Activated CD4-positive, alpha-beta T cell treated with anti-CD3 and anti-CD28 coated beads, Interleukin-2, amount 10 ng/mL, durations not matched to agents 24 days and 14 days (primary cell): Measurements from ENCODE around the gene LENG8. TPM values are rescaled to one million over a fixed set of nuclear protein-coding genes. Genes with fewer than 3 reads are reported as not detected.
"Not testable (repeated sequence)": the region's sequence is repeated elsewhere in the genome, so short reads cannot be mapped to it uniquely, and the experiment has no call there.

Experiments
- DNase-seq: peaks from one replicate; pipeline ENCODE4 v3.0.0; 2022
- H3K27ac Mint-ChIP-seq: one replicate; pipeline ENCODE4 v1.8.0; 2022; ENCODE audit warnings: mild to moderate bottlenecking, mixed read lengths
- H3K27me3 Mint-ChIP-seq: one replicate; pipeline ENCODE4 v1.8.0; 2022; ENCODE audit warnings: mixed read lengths
- H3K36me3 Mint-ChIP-seq: one replicate; pipeline ENCODE4 v1.8.0; 2022; ENCODE audit warnings: low read depth, mild to moderate bottlenecking, mixed read lengths
- H3K4me1 Mint-ChIP-seq: one replicate; pipeline ENCODE4 v1.8.0; 2021; ENCODE audit warnings: mixed read lengths
- H3K4me3 Mint-ChIP-seq: one replicate; pipeline ENCODE4 v1.8.0; 2022; ENCODE audit warnings: mild to moderate bottlenecking, moderate library complexity, mixed read lengths
- H3K9me3 Mint-ChIP-seq: one replicate; pipeline ENCODE4 v1.8.0; 2021; ENCODE audit warnings: mixed read lengths
- intact Hi-C: fragments of 100-400 bp; cut with micrococcal nuclease; formaldehyde crosslinking; loops from one replicate; pipeline ENCODE4 v1.15.1; 2023
- total RNA-seq: library from RNA; stranded (reverse); gene quantifications from 2 replicates; pipeline ENCODE4 v1.2.3, GENCODE V29; 2022

Gene LENG8
- total RNA-seq, 1 donor from 2014 or later = 214 TPM

DNA sequence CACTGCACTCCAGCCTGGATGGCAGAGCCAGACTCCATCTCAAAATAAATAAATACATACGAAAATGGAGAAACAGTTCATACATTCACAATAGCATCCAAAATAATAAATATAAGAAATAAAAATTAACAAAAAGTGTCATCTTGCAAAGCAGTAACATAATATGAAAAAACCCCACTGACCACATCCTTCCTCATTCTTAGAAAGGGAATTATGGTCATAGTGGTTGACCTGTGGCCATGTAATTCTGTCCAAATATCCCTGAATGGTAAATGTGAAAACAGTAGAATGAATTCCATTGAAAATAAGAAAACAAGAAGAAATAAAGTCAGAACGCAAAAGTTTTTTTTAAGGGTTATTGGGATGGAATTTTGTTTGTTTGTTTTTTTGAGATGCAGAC lies 31.1 kb downstream of the LENG8 start:
- Mint-ChIP-seq H3K4me3 (no peak overlapping the region), H3K9me3 (no peaks in the 10 kb centered on the region), H3K4me1 (peaks cover 6% of the 10 kb centered on the region), H3K27ac (no peak overlapping the region), H3K36me3 (no peaks in the 10 kb centered on the region), H3K27me3 (peaks cover 25% of the 10 kb centered on the region)
- intact Hi-C loops = loop anchor here (5.0 kb wide), 1 partner anchor 42 kb away; no protein-coding TSS in a partner anchor
- DNase-seq = no peak

DNA sequence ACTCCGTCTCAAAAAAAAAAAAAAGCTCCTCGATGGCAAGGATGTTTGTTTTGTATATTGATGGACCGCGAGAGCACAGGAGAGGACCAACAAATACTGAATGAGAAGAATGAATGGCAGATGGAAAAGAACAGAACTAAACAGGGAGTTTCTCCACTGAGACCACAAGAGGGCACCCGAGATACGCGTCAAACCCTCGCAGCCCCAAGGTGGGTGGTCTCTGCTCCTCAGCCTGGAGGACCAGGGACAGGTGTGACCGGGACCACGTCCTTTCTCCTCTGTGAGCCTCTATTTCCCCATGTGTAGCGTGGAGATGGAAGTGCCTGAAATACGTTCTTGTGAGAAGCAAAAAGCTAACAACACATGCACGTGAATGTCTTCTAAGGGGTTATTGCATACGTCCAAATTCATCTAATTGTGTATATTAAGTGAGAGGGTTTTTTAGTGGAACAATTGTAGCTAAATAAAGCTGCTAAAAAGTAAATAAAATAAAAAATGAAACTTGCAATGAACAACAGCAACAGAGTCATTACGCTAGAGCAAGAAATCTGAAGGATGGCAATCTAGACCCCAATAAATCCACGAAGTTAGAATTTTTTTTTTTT lies 32.4 kb downstream of the LENG8 start:
- peak; percentile 84 for DNase-seq
- Mint-ChIP-seq H3K4me3 (no peak overlapping the region), H3K4me1 (peaks cover 8% of the 10 kb centered on the region), H3K36me3 (no peaks in the 10 kb centered on the region), H3K27ac (no peak overlapping the region), H3K9me3 (no peaks in the 10 kb centered on the region), H3K27me3 (peaks cover 24% of the 10 kb centered on the region)
- intact Hi-C loops = loop anchor here (1.0 to 5.0 kb wide), 2 partner anchors 41 to 195 kb away; no protein-coding TSS in a partner anchor

DNA sequence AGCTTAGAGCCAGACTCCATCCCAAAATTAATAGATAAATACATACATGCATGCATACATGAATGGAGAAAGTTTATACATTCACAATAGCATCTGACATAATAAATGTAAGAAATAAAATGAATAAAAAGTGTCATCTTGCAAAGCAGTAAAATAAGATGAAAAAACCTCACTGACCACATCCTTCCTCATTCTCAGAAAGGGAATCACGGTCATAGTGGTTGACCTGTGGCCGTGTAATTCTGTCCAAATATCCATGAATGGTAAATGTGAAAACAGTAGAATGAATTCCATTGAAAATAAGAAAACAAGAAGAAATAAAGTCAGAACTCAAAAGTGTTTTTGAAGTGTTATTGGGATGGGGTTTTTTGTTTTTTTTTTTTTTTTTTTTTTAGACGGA lies 33.9 kb downstream of the LENG8 start:
- DNase-seq = no peak
- H3K4me1 Mint-ChIP-seq = peaks cover 8% of the 10 kb centered on the region
- no peaks in the 10 kb centered on the region for H3K9me3 Mint-ChIP-seq
- H3K27me3 Mint-ChIP-seq = peaks cover 16% of the 10 kb centered on the region
- no peak overlapping the region for H3K27ac Mint-ChIP-seq
- intact Hi-C loops = loop anchor here (5.0 kb wide), 1 partner anchor 39 kb away; no protein-coding TSS in a partner anchor
- H3K4me3 Mint-ChIP-seq = no peak overlapping the region
- no peaks in the 10 kb centered on the region for H3K36me3 Mint-ChIP-seq

DNA sequence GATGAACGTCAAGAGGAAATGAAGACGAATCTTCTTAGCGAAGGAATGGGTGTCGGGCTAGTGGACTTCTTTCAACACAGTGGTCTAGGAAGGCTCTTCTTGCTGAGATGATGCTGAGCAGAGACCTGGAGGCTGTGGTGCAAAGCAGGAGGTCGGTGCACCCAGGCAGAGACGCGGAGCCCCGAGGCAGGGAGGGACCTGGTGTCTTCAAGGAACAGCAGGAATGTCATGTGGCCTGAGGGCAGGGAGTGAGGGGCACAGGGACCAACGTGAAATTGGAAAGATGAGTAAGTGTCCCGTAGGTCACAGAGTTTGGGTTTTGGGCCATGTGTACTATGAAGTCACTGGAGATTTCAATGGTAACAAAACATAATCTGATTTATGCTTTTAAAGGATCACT lies 35.5 kb downstream of the LENG8 start:
- Mint-ChIP-seq H3K4me3 (no peak overlapping the region), H3K27me3 (peaks cover 17% of the 10 kb centered on the region), H3K36me3 (no peaks in the 10 kb centered on the region), H3K27ac (no peak overlapping the region), H3K9me3 (no peaks in the 10 kb centered on the region), H3K4me1 (peaks cover 8% of the 10 kb centered on the region)
- intact Hi-C loops = loop anchor here (5.0 kb wide), 1 partner anchor 38 kb away; no protein-coding TSS in a partner anchor
- DNase-seq = no peak

DNA sequence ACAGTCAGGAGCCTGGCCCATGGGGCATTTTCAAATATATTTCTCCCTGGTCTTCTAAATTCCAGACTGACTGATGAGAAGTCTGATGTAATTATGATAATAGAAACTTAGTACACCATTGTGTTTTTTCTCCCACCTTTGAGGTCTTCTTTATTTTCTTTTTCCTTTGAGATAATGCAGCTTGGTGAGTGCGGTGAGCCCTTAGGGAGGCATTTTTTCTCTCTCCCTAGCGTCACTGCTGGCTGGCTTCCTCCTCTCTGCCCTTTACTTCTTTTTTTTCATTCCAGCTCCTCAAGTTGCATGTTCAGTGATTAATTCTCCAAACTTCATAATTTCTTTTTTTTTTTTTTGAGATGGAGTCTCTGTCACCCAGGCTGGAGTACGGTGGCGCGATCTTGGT lies 36.9 kb downstream of the LENG8 start:
- intact Hi-C loops = no loop called here
- no peaks in the 10 kb centered on the region for H3K9me3 Mint-ChIP-seq
- no peak for DNase-seq
- H3K27me3 Mint-ChIP-seq = peaks cover 21% of the 10 kb centered on the region
- H3K4me3 Mint-ChIP-seq = no peak overlapping the region
- H3K27ac Mint-ChIP-seq = no peak overlapping the region
- no peaks in the 10 kb centered on the region for H3K36me3 Mint-ChIP-seq
- H3K4me1 Mint-ChIP-seq = peaks cover 8% of the 10 kb centered on the region

DNA sequence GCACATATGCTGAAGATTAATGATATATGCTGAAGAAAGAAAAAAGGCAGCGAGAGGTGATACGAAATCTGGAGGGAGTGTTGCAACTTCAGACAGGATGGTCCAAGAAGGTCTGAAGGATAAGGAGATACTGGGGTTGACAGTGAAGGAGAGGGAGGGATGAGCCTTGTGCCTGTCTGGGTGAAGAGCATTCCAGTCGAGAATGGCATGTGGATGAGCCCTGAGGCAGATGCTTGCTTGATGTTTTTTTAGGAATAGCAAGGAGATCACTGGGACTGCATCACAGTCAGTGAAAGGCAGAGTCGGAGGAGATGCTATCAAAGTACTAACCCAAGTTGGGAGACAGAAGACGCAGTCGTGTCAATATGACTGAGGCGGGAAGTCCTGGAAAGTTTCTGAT lies 40.3 kb downstream of the LENG8 start:
- intact Hi-C loops = no loop called here

DNA sequence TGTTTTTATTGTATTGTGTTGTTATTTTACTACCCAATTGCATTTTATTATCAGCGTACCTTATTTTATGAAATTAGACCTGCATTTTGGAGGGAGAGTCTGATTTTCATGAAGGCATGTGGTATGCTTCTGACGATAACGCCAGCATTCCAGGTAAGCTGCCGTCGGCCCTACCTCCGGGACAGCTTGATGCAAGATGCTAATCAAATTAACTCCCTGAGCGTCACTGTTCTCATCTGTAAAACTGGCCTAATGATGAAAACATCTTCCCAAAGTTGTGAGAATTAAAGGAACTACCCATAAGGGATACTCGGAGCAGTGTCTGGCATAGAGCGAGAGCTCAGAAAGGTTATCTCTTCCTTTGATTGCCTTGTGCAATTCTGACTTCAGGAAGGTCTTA lies 40.8 kb downstream of the LENG8 start:
- Mint-ChIP-seq H3K4me1 (peaks cover 1% of the 10 kb centered on the region), H3K4me3 (no peak overlapping the region), H3K36me3 (no peaks in the 10 kb centered on the region), H3K9me3 (no peaks in the 10 kb centered on the region), H3K27me3 (peaks cover 24% of the 10 kb centered on the region), H3K27ac (no peak overlapping the region)
- intact Hi-C loops = no loop called here
- DNase-seq = no peak

More for the DNA sequence above, 40.3 kb downstream of the LENG8 start:
- H3K27me3 Mint-ChIP-seq = peaks cover 25% of the 10 kb centered on the region
- no peak for DNase-seq
- no peak overlapping the region for H3K27ac Mint-ChIP-seq
- no peaks in the 10 kb centered on the region for H3K9me3 Mint-ChIP-seq
- no peak overlapping the region for H3K4me3 Mint-ChIP-seq
- no peaks in the 10 kb centered on the region for H3K36me3 Mint-ChIP-seq
- H3K4me1 Mint-ChIP-seq = peaks cover 1% of the 10 kb centered on the region

DNA sequence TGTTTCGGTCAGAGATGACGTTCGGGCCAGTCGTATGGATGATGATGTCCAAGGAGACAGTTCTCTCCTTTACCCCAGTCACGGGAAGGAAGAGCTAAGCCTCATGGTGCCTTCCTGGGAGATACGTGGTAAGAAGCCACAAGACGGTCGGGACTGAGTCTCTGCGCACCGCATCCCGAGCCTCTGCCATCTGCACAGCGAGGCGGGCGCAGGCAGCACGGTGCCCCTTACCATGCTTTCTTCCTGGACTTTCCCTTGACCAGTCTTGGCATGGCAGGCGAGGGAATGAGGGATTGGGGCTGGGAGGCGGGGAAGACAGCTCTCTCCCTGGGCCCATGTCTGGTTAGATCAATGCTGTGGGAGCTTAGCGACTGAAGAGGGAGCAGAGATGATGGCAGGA lies 43.6 kb downstream of the LENG8 start:
- intact Hi-C loops = no loop called here
- H3K4me3 Mint-ChIP-seq = no peak overlapping the region
- no peaks in the 10 kb centered on the region for H3K36me3 Mint-ChIP-seq
- peaks cover 35% of the 10 kb centered on the region for H3K27me3 Mint-ChIP-seq
- peaks cover 1% of the 10 kb centered on the region for H3K4me1 Mint-ChIP-seq
- H3K27ac Mint-ChIP-seq = no peak overlapping the region
- DNase-seq = no peak
- no peaks in the 10 kb centered on the region for H3K9me3 Mint-ChIP-seq

DNA sequence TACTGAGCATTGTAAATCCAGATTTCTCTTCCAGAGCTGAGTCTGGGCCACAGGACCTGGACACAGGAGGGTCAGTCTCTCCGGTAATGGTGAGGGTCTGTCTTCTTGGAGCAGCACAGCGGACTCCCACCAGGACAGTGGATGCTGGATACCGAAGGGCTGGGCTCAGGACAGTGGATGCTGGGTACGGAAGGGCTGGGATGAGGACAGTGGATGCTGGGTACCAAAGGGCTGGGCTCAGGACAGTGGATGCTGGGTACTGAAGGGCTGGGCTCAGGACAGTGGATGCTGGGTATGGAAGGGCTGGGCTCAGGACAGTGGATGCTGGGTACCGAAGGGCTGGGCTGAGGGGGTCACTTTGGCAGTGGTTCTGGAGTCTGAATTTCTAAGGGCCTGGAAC lies 44.1 kb downstream of the LENG8 start:
- H3K4me3 Mint-ChIP-seq, H3K9me3 Mint-ChIP-seq, H3K36me3 Mint-ChIP-seq, intact Hi-C loops, H3K4me1 Mint-ChIP-seq, H3K27ac Mint-ChIP-seq, DNase-seq: not testable (repeated sequence)
- peaks cover 35% of the 10 kb centered on the region for H3K27me3 Mint-ChIP-seq

DNA sequence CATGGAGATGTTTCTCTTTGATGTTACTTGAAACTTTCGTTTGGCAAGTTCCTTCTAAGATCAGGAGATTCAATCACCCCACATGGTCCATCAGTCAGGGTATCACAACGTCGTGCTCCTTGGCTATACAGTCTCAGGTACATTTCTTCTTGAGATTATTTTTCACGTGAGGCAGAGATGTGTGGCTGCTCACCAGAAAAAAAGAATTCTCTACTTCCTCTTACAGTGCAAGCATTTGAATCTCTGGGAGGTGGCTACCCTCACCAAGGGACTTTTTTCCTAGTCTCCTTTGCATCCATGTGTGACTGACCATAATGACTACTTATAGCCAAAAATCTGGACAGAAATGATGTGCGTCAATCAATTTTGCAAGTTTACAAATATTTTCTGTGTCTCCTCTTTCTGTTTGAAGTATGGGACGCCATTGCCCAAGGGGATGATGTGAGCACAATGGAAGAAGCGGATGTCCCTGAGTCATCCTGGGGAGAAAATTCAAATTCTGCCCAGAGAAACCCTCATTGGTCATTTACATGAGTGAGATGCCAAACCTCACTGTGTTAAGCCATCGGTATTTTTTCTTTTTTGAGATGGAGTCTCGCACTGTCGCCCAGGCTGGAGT lies 45.1 kb downstream of the LENG8 start:
- Mint-ChIP-seq H3K36me3 (no peaks in the 10 kb centered on the region), H3K27me3 (peaks cover 36% of the 10 kb centered on the region), H3K4me3 (no peak overlapping the region), H3K27ac (no peak overlapping the region), H3K4me1 (peaks cover 6% of the 10 kb centered on the region), H3K9me3 (no peaks in the 10 kb centered on the region)
- intact Hi-C loops = no loop called here
- DNase-seq = no peak

DNA sequence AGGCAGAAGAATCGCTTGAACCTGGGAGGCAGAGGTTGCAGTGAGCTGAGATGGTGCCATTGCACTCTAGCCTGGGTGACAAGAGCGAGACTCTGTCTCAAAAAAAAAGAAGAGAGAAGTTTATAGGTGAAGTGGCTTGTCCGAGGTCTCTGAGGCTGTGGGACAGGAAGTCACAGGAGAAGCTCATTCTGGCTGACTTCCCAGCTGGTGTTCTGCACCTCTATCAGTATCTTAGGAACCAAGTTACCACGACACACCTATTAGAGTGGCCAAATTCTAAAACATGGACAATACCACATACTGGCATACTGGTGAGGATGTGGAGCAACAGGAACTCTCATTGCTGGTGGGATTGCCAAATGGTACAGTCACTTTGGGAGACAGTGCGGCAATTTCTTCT lies 46.3 kb downstream of the LENG8 start:
- H3K27ac Mint-ChIP-seq, H3K4me3 Mint-ChIP-seq, H3K36me3 Mint-ChIP-seq, H3K9me3 Mint-ChIP-seq, H3K4me1 Mint-ChIP-seq, DNase-seq, intact Hi-C loops: not testable (repeated sequence)
- peaks cover 35% of the 10 kb centered on the region for H3K27me3 Mint-ChIP-seq

DNA sequence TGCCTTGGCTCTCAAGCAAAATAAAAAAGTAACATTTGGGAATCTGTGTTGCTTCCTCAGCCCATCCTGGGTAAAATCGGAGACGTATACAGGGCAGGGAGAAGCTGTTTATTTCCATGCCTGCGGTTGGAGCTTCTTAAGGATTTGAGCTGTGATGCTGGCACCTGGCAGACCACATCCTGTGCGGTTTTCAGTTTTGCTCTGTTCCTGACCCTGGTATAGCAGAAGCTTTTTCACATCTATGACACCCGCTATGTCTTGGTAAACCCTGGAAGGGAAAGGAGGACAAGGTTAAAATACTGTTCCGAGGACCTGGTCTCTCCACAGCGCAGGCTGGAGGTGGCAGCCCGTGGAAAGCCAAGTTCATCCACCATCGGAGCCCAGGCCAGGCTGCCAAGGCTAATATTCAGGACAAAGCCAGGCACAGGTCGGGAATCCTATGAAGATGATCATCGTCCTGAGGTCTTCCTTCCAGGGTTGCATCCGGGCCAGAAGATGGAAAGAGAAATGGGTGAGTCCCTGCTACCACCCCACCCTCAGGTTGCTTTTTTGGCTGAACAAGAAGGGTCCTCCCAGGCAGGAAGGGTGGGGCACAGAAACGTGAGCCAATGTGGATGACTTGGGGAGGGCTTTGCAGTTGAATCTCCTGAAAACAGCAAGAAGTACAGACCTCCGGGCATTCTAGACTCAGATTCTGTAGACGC lies 48.9 kb downstream of the LENG8 start:
- peak; percentile 69 for DNase-seq
- Mint-ChIP-seq H3K4me1 (peaks cover 16% of the 10 kb centered on the region), H3K4me3 (peak overlapping the region; percentile 23), H3K27me3 (peaks cover 26% of the 10 kb centered on the region)
- H3K9me3 Mint-ChIP-seq, H3K36me3 Mint-ChIP-seq, intact Hi-C loops, H3K27ac Mint-ChIP-seq: not testable (repeated sequence)

DNA sequence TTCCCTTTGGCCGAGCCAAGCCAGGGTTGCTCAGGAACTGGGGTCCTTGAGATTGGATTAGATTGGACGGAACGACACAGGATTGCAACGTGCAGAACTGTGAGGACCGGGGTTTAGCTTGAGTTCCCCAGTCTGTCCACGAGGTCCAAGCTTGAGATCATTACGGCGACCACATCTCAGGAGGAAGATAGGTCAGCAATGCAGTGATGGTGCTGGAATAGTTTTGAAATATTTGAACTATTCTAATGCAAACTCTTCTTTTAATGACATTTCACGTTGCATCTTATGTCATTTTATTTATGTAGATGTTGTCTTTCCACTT lies 49.4 kb downstream of the LENG8 start:
- Mint-ChIP-seq H3K4me1 (peaks cover 16% of the 10 kb centered on the region), H3K27me3 (peaks cover 22% of the 10 kb centered on the region)
- H3K4me3 Mint-ChIP-seq, intact Hi-C loops, H3K9me3 Mint-ChIP-seq, H3K36me3 Mint-ChIP-seq, H3K27ac Mint-ChIP-seq, DNase-seq: not testable (repeated sequence)

DNA sequence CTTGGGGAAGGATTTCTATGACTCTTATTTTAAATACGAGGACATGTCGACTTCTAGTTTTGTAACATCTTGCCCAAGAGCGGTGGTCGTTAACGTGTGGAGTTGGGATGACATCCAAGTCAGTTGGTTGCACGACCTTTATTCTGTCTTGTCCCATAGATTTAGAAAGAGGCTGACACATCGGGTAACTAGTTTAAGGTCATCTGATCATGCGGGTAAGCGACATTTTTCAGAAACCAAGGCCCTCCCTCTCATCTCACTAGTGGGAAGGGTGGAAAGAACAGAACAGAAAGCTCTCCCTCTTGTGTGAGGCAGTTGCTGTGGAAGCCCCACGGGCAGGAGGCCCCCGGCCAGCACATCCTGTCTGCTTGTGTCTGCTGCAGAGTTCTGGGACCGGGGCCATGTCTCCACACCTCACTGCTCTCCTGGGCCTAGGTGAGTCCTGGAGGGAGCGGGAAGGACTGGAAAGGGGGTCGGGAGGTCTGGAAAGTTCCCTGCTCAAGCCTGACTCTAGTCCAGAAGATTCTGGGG lies 53.6 kb downstream of the LENG8 start, which contains the start of gene LAIR2:
Gene LAIR2, plus strand, starts transcription at position 314 of the 531 bp plus-strand sequence. Its CDS starts 88 bp downstream, at position 402.
- peaks cover 27% of the 10 kb centered on the region for H3K4me1 Mint-ChIP-seq

More for the DNA sequence above, 53.6 kb downstream of the LENG8 start, which contains the start of gene LAIR2:
- intact Hi-C loops = loop anchor here (2.0 kb wide), 1 partner anchor 14 kb away; no protein-coding TSS in a partner anchor
- Mint-ChIP-seq H3K36me3 (peaks cover 2% of the 10 kb centered on the region), H3K9me3 (no peaks in the 10 kb centered on the region), H3K27me3 (peaks cover 6% of the 10 kb centered on the region), H3K27ac (peak within 1 kb of the TSS; percentile 75), H3K4me3 (peak within 1 kb of the TSS; percentile 75)
- DNase-seq = peak; percentile 71
